Tibial artery (tissue), 4 donors: ENCODE measurements around the gene IFNGR1.

Experiments
- DNase-seq, 2 donors: peaks; one replicate each; pipeline ENCODE4 v3.0.0-alpha.2; 2019
- H3K27ac ChIP-seq, 2 donors: fragments of 200-600 bp; sonication (generic) in 1 of 2; 1 replicate in 1 of 2; 2 replicates in 1 of 2; pipeline ENCODE4 v1.5.1; 2018 to 2019; ENCODE audit warnings: mild to moderate bottlenecking in 1 of 2
- H3K27me3 ChIP-seq, 2 donors: fragments of 200-600 bp; sonication (generic) in 1 of 2; one replicate each; pipeline versions ENCODE4 v1.5.1 to v1.6.0; 2016 to 2019
- H3K36me3 ChIP-seq, 3 donors: fragments of 200-600 bp; sonication (generic) in 2 of 3; one replicate each; pipeline ENCODE4 v1.5.1; 2016 to 2019; ENCODE audit warnings: mild to moderate bottlenecking in 2 of 3
- H3K4me1 ChIP-seq, 4 donors: fragments of 200-600 bp; sonication (generic) in 2 of 4; 1 replicate in 3 of 4; 2 replicates in 1 of 4; pipeline ENCODE4 v1.5.1; 2016 to 2019
- H3K4me3 ChIP-seq, 2 donors: fragments of 200-600 bp; sonication (generic) in 1 of 2; 1 replicate in 1 of 2; 2 replicates in 1 of 2; pipeline ENCODE4 v1.5.1; 2018 to 2019; ENCODE audit warnings: mild to moderate bottlenecking in 2 of 2
- H3K9me3 ChIP-seq, 3 donors: fragments of 200-600 bp; sonication (generic) in 1 of 3; one replicate each; pipeline ENCODE4 v1.5.1; 2016 to 2019
- CTCF ChIP-seq, 2 experiments: fragments of 200-600 bp in 1 of 2; fragments of 450-650 bp in 1 of 2; IDR thresholded peaks; one replicate each; pipeline ENCODE4 v1.5.1; 2017 to 2019; ENCODE audit warnings: antibody characterized with exemption in 2 of 2, mild to moderate bottlenecking in 1 of 2, moderate library complexity in 1 of 2
- intact Hi-C: fragments of 100-400 bp; cut with DNase I; formaldehyde crosslinking; loops from one replicate; pipeline ENCODE4 v1.15.0; 2023; ENCODE audit warnings: low total_unique reads

The IFNGR1 gene

GRCh38 chr6:137235686-137236085, 16.5 kb upstream of the IFNGR1 start:
- H3K9me3 ChIP-seq, result peaks cover 0 to 5% (median 0%) of the 10 kb centered on the region in 3 donors
- no peak for TF ChIP-seq CTCF (IDR thresholded peaks at IDR 0.05)
- intact Hi-C loops, result no loop called here
- DNase-seq, result no peak
- no peaks in the 10 kb centered on the region for H3K27me3 ChIP-seq
- H3K27ac ChIP-seq, result no peak overlapping the region
- peaks cover 0 to 23% (median 3%) of the 10 kb centered on the region in 4 donors for H3K4me1 ChIP-seq
- H3K36me3 ChIP-seq, result no peaks in the 10 kb centered on the region
- H3K4me3 ChIP-seq, result no peak overlapping the region

- no peaks in the 10 kb centered on the region for H3K36me3 ChIP-seq
- DNase-seq, result peak in 1 of 2 donors; percentile 58
- TF ChIP-seq CTCF (IDR thresholded peaks at IDR 0.05), result no peak
- no peak overlapping the region for H3K27ac ChIP-seq
- peaks cover 0 to 5% (median 0%) of the 10 kb centered on the region in 3 donors for H3K9me3 ChIP-seq
- intact Hi-C loops, result no loop called here
- H3K27me3 ChIP-seq, result no peaks in the 10 kb centered on the region
- H3K4me1 ChIP-seq, result peaks cover 0 to 23% (median 3%) of the 10 kb centered on the region in 4 donors
- no peak overlapping the region for H3K4me3 ChIP-seq
Measured at GRCh38 chr6:137233911-137234863, 15.0 kb upstream of the IFNGR1 start.

GRCh38 chr6:137231895-137232294, 12.7 kb upstream of the IFNGR1 start:
- no peak for TF ChIP-seq CTCF (IDR thresholded peaks at IDR 0.05)
- H3K4me1 ChIP-seq, result peaks cover 0 to 16% (median under 1%) of the 10 kb centered on the region in 4 donors
- no peak for DNase-seq
- intact Hi-C loops, result no loop called here
- H3K9me3 ChIP-seq, result no peaks in the 10 kb centered on the region
- H3K4me3 ChIP-seq, result no peak overlapping the region
- no peaks in the 10 kb centered on the region for H3K36me3 ChIP-seq
- H3K27ac ChIP-seq, result no peak overlapping the region
- H3K27me3 ChIP-seq, result no peaks in the 10 kb centered on the region

GRCh38 chr6:137230956-137231555, 11.9 kb upstream of the IFNGR1 start:
- Histone ChIP-seq H3K27ac (no peak overlapping the region), H3K4me3 (no peak overlapping the region), H3K27me3 (no peaks in the 10 kb centered on the region), H3K9me3 (no peaks in the 10 kb centered on the region), H3K4me1 (peaks cover 0 to 11% (median 0%) of the 10 kb centered on the region in 4 donors), H3K36me3 (no peaks in the 10 kb centered on the region)
- TF ChIP-seq CTCF (IDR thresholded peaks at IDR 0.05), result no peak
- intact Hi-C loops, result no loop called here
- no peak for DNase-seq

GRCh38 chr6:137230547-137230946, 11.4 kb upstream of the IFNGR1 start:
- Histone ChIP-seq H3K4me1 (peaks cover 0 to 11% (median 0%) of the 10 kb centered on the region in 4 donors), H3K27me3 (no peaks in the 10 kb centered on the region), H3K9me3 (no peaks in the 10 kb centered on the region), H3K4me3 (no peak overlapping the region), H3K36me3 (no peaks in the 10 kb centered on the region), H3K27ac (no peak overlapping the region)
- intact Hi-C loops, result no loop called here
- no peak for TF ChIP-seq CTCF (IDR thresholded peaks at IDR 0.05)
- no peak for DNase-seq
